ENCODE data around the gene TERT.

The TERT gene

DNA sequence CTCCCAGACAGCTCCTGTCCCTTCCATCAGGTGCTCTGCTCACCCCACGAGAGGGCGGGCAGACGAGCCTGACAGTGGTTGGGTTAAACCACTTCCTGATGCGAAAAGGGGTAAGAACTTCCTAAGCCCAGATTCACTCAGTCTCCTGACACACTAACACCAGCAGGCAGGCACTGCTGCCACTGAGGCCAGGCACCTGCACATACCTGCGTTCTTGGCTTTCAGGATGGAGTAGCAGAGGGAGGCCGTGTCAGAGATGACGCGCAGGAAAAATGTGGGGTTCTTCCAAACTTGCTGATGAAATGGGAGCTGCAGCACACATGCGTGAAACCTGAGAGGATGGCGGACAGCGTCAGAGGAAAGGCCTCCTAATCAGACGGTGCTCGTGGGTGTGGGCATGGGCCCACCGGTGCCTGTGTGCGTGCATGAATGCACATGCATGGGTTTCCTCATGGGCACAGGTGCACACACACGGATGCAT, 39.7 kb downstream of the TERT start:
- no peaks in the 10 kb centered on the region for H3K4me1 ChIP-seq (ENCODE audit: insufficient read depth, low read length)
- no peaks in the 10 kb centered on the region for H3K9me3 ChIP-seq (ENCODE audit: insufficient read depth, low read depth, low read length)
- no peak overlapping the region for H3K4me3 ChIP-seq (ENCODE audit: low read length)
- no peaks in the 10 kb centered on the region for H3K27me3 ChIP-seq (ENCODE audit: insufficient read depth, low read length)
- H3K27ac ChIP-seq (ENCODE audit: low read length): no peak overlapping the region
- H3K36me3 ChIP-seq (ENCODE audit: insufficient read depth, low read depth, low read length): no peaks in the 10 kb centered on the region
- no peak overlapping the region; the same call in 1 of the 2 replicates for H3K9ac ChIP-seq (ENCODE audit: low read depth, low read length)

DNA sequence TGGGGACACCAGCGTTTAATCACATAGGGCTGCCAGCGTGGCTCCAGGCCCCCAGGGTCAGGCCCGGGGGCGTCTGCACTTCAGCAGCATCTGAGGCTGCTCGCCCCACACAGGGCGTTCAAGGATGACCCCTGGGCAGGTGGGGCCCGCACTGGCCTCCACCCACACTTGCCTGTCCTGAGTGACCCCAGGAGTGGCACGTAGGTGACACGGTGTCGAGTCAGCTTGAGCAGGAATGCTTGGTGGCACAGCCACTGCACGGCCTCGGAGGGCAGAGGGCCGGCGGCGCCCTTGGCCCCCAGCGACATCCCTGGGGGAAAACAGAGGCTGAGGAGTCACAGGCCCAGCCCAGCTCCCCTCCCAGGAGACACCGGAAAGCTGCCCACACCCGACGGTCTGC, 40.7 kb downstream of the TERT start:
- no peaks in the 10 kb centered on the region for H3K27me3 ChIP-seq (ENCODE audit: insufficient read depth, low read length)
- H3K9me3 ChIP-seq (ENCODE audit: insufficient read depth, low read depth, low read length): no peaks in the 10 kb centered on the region
- H3K36me3 ChIP-seq (ENCODE audit: insufficient read depth, low read depth, low read length): no peaks in the 10 kb centered on the region
- H3K4me1 ChIP-seq (ENCODE audit: insufficient read depth, low read length): no peaks in the 10 kb centered on the region
- no peak overlapping the region for H3K27ac ChIP-seq (ENCODE audit: low read length)
- no peak overlapping the region for H3K4me3 ChIP-seq (ENCODE audit: low read length)
- H3K9ac ChIP-seq (ENCODE audit: low read depth, low read length): no peak overlapping the region

GRCh38 chr5:1253456-1254105, 41.3 kb downstream of the TERT start:
- Histone ChIP-seq H3K36me3 (ENCODE audit: insufficient read depth, low read depth, low read length) (no peaks in the 10 kb centered on the region), H3K9me3 (ENCODE audit: insufficient read depth, low read depth, low read length) (no peaks in the 10 kb centered on the region), H3K9ac (ENCODE audit: low read depth, low read length) (no peak overlapping the region), H3K4me3 (ENCODE audit: low read length) (no peak overlapping the region), H3K4me1 (ENCODE audit: insufficient read depth, low read length) (no peaks in the 10 kb centered on the region), H3K27me3 (ENCODE audit: insufficient read depth, low read length) (no peaks in the 10 kb centered on the region), H3K27ac (ENCODE audit: low read length) (no peak overlapping the region)

- Histone ChIP-seq H3K27ac (ENCODE audit: low read length) (no peak overlapping the region), H3K36me3 (ENCODE audit: insufficient read depth, low read depth, low read length) (no peaks in the 10 kb centered on the region), H3K4me3 (ENCODE audit: low read length) (no peak overlapping the region), H3K9me3 (ENCODE audit: insufficient read depth, low read depth, low read length) (no peaks in the 10 kb centered on the region), H3K27me3 (ENCODE audit: insufficient read depth, low read length) (no peaks in the 10 kb centered on the region; the same call in 1 of the 2 replicates), H3K9ac (ENCODE audit: low read depth, low read length) (no peak overlapping the region), H3K4me1 (ENCODE audit: insufficient read depth, low read length) (no peaks in the 10 kb centered on the region)
Observed at GRCh38 chr5:1252681-1253080, 42.2 kb downstream of the TERT start.

GRCh38 chr5:1251678-1252580, 42.9 kb downstream of the TERT start:
- Histone ChIP-seq H3K27me3 (ENCODE audit: insufficient read depth, low read length) (no peaks in the 10 kb centered on the region; the same call in 1 of the 2 replicates), H3K4me3 (ENCODE audit: low read length) (no peak overlapping the region), H3K36me3 (ENCODE audit: insufficient read depth, low read depth, low read length) (no peaks in the 10 kb centered on the region), H3K9me3 (ENCODE audit: insufficient read depth, low read depth, low read length) (no peaks in the 10 kb centered on the region), H3K27ac (ENCODE audit: low read length) (no peak overlapping the region), H3K9ac (ENCODE audit: low read depth, low read length) (no peak overlapping the region), H3K4me1 (ENCODE audit: insufficient read depth, low read length) (no peaks in the 10 kb centered on the region)

DNA sequence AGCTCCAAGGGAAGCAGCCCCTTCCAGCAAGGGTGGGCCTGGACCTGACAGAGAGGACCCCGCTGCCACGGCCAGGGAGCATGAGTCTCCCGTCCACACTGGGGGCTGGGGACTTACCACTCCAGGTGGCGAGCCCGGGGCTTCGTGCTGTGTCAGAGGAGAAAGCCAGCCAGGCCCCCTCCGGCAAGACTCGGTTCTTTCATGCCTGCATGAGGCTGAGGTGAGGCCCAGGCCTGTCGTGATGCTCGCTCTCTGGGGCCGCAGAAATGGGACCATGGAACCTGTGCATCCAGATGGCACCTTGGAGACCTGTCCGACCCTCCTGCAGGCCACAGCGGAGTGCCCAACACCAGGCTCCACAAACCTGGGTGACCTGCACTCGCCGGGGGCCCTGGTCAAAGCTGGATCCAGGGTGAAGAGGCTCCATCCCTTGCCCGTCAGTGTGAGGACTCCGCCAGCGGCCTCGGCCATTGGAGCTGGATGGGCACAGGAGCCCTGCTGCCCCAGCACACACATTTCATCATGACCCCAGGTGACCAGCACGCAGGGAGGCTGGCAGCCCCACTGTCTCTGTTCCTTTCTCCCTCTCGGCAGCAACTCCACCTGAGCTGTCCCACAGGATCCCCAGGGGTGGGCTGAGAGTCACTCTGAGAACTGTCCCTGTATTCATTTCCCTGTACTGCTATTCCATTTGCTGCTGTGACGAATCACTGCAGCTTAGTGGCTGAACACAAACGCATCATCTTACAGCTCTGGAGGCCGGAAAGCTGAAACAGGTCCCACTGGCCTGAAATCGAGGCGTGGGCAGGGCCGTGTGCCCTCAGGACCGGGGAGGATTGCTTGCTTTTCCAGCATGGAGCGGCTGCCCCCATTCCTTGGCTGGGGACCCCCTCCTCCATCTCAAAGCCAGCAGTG, 45.2 kb downstream of the TERT start:
- Histone ChIP-seq H3K4me3 (ENCODE audit: low read length) (no peak overlapping the region), H3K4me1 (ENCODE audit: insufficient read depth, low read length) (no peaks in the 10 kb centered on the region), H3K9ac (ENCODE audit: low read depth, low read length) (no peak overlapping the region), H3K9me3 (ENCODE audit: insufficient read depth, low read depth, low read length) (no peaks in the 10 kb centered on the region), H3K27me3 (ENCODE audit: insufficient read depth, low read length) (no peaks in the 10 kb centered on the region; the same call in 1 of the 2 replicates), H3K27ac (ENCODE audit: low read length) (no peak overlapping the region), H3K36me3 (ENCODE audit: insufficient read depth, low read depth, low read length) (no peaks in the 10 kb centered on the region)

DNA sequence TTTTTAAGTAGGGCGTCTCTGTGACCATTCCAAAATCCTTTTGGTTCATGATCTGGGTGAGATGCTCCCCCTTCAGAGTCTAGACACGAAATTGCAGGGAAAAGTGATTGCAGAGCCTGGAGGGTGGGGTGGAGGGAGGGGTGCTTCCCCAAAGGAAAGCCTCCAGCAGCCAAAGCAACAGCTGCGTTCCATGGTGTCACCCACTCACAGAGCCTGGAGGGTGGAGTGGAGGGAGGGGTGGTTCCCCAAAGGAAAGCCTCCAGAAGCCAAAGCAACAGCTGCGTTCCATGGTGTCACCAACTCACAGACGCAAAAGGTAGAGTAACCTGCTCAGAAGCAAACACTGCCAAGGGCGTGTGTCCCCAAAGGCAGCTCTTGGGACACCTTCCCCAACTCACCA, 47.1 kb downstream of the TERT start:
- Histone ChIP-seq H3K4me1 (ENCODE audit: insufficient read depth, low read length) (no peaks in the 10 kb centered on the region; the same call in 1 of the 2 replicates), H3K9me3 (ENCODE audit: insufficient read depth, low read depth, low read length) (no peaks in the 10 kb centered on the region)

GRCh38 chr5:1246711-1247431, 48.0 kb downstream of the TERT start:
- Histone ChIP-seq H3K36me3 (ENCODE audit: insufficient read depth, low read depth, low read length) (no peaks in the 10 kb centered on the region), H3K9ac (ENCODE audit: low read depth, low read length) (no peak overlapping the region), H3K27me3 (ENCODE audit: insufficient read depth, low read length) (no peaks in the 10 kb centered on the region; the same call in 1 of the 2 replicates), H3K4me1 (ENCODE audit: insufficient read depth, low read length) (no peaks in the 10 kb centered on the region; the same call in 1 of the 2 replicates), H3K4me3 (ENCODE audit: low read length) (no peak overlapping the region), H3K9me3 (ENCODE audit: insufficient read depth, low read depth, low read length) (no peaks in the 10 kb centered on the region), H3K27ac (ENCODE audit: low read length) (no peak overlapping the region)

More for the DNA sequence above, 47.1 kb downstream of the TERT start:
- no peak overlapping the region for H3K27ac ChIP-seq (ENCODE audit: low read length)
- H3K4me3 ChIP-seq (ENCODE audit: low read length): no peak overlapping the region
- H3K9ac ChIP-seq (ENCODE audit: low read depth, low read length): no peak overlapping the region
- H3K36me3 ChIP-seq (ENCODE audit: insufficient read depth, low read depth, low read length): no peaks in the 10 kb centered on the region
- H3K27me3 ChIP-seq (ENCODE audit: insufficient read depth, low read length): no peaks in the 10 kb centered on the region; the same call in 1 of the 2 replicates

DNA sequence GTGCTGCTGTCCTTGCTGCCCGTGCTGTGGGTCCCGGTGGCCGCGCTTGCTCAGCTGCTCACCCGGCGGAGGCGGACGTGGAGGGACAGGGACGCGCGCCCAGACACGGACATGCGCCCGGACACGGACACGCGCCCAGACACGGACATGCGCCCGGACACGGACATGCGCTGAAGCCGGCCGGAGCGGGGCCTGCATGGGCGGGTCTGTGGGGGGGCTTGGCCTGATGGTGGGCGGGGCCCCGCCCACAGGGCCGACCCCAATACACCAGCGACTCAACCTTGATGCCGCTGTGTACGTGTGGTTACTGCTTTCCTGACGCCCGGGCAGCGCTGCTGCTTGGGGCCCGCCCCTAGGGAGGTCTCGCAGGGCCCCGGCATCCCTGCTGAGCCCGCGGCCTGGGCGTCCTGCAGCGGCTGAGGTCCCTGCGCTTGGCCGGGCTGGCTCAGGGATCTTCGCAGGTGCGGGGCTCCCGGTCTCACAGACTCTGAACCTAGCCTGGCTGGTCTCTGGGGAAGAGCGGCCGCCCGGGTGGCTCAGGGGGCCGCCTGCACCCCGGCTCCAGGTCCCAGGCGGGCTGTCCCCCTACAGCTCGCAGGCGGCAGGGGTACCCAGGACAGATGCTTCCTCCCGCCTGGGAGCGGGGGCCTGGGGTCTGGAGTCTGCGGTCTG, 48.8 kb downstream of the TERT start:
- Histone ChIP-seq H3K4me3 (ENCODE audit: low read length) (no peak overlapping the region), H3K27ac (ENCODE audit: low read length) (no peak overlapping the region), H3K27me3 (ENCODE audit: insufficient read depth, low read length) (no peaks in the 10 kb centered on the region; the same call in 1 of the 2 replicates), H3K9ac (ENCODE audit: low read depth, low read length) (no peak overlapping the region), H3K36me3 (ENCODE audit: insufficient read depth, low read depth, low read length) (no peaks in the 10 kb centered on the region), H3K9me3 (ENCODE audit: insufficient read depth, low read depth, low read length) (no peaks in the 10 kb centered on the region), H3K4me1 (ENCODE audit: insufficient read depth, low read length) (no peaks in the 10 kb centered on the region; the same call in 1 of the 2 replicates)

- Histone ChIP-seq H3K27ac (ENCODE audit: low read length) (no peak overlapping the region), H3K27me3 (ENCODE audit: insufficient read depth, low read length) (no peaks in the 10 kb centered on the region; the same call in 1 of the 2 replicates), H3K4me3 (ENCODE audit: low read length) (no peak overlapping the region), H3K4me1 (ENCODE audit: insufficient read depth, low read length) (no peaks in the 10 kb centered on the region; the same call in 1 of the 2 replicates), H3K9me3 (ENCODE audit: insufficient read depth, low read depth, low read length) (no peaks in the 10 kb centered on the region), H3K9ac (ENCODE audit: low read depth, low read length) (no peak overlapping the region), H3K36me3 (ENCODE audit: insufficient read depth, low read depth, low read length) (no peaks in the 10 kb centered on the region)
Observed at GRCh38 chr5:1244976-1245375, 49.9 kb downstream of the TERT start.

Data from iPS-20b (cell line).